RWPE2 (cell line): ENCODE data around the gene SHOC1.

Experiments used
- ATAC-seq: fragments of 200-7000 bp; cut with Tn5 transposase; 3 replicates; pipeline ENCODE4 v1.9.1; 2021; ENCODE audit warnings: low read depth
- DNase-seq: peaks from one replicate; pipeline ENCODE4 v3.0.0-alpha.2; 2020; ENCODE audit warnings: low spot score
- H3K27ac ChIP-seq: fragments of 450-650 bp; 2 replicates; pipeline ENCODE4 v1.5.1; 2017; ENCODE audit warnings: mild to moderate bottlenecking; ENCODE audit not compliant: poor library complexity, severe bottlenecking
- H3K27me3 ChIP-seq: fragments of 250-450 bp; sonication (Bioruptor Pico); 2 replicates; pipeline ENCODE4 v1.5.1; 2021; ENCODE audit warnings: mild to moderate bottlenecking, moderate library complexity; ENCODE audit not compliant: insufficient read depth, poor library complexity, severe bottlenecking
- H3K36me3 ChIP-seq: fragments of 250-450 bp; sonication (Bioruptor Pico); 2 replicates; pipeline ENCODE4 v1.5.1; 2020; ENCODE audit warnings: low read depth, mild to moderate bottlenecking, moderate library complexity
- H3K4me1 ChIP-seq: fragments of 250-450 bp; sonication (Bioruptor Pico); 2 replicates; pipeline ENCODE4 v1.5.1; 2021; ENCODE audit warnings: mild to moderate bottlenecking, moderate library complexity; ENCODE audit not compliant: insufficient read depth, poor library complexity, severe bottlenecking
- H3K4me3 ChIP-seq: fragments of 250-450 bp; sonication (Bioruptor Pico); 2 replicates; pipeline ENCODE4 v1.5.1; 2021; ENCODE audit warnings: mild to moderate bottlenecking, moderate library complexity; ENCODE audit not compliant: severe bottlenecking
- H3K9me3 ChIP-seq: fragments of 250-450 bp; sonication (Bioruptor Pico); 2 replicates; pipeline ENCODE4 v1.5.1; 2021; ENCODE audit warnings: mild to moderate bottlenecking, moderate library complexity; ENCODE audit not compliant: severe bottlenecking
- TF ChIP-seq, protein P1 (sequence below): fragments of 450-650 bp; IDR thresholded peaks from one replicate; pipeline ENCODE4 v1.5.1; 2017; ENCODE audit warnings: mild to moderate bottlenecking, moderate library complexity; ENCODE audit not compliant: poor library complexity, severe bottlenecking

The SHOC1 gene

DNA sequence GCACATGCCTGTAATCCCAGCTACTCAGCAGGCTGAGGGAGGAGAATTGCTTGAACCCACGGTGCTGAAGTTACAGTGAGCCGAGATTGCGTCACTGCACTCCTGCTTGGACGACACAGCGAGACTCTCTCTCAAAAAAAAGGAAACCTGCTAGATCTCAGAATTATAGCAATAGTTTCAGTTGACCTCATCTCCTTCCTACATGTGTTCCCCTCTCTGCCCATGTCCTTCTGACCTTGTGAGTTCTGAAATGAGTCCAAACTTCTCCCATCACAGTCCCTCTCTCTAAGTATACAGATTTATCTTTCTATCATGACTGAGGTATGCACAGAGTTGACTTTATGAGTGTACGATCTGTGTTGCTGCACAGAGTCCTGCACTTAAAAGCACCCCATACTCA, 44.6 kb upstream of the SHOC1 start:
- DNase-seq (no peak), ATAC-seq (no peak)
- Histone ChIP-seq H3K4me3 (no peak overlapping the region), H3K36me3 (no peaks in the 10 kb centered on the region), H3K27ac (peak overlapping the region; percentile 38), H3K27me3 (no peaks in the 10 kb centered on the region), H3K4me1 (peaks cover 26% of the 10 kb centered on the region), H3K9me3 (no peaks in the 10 kb centered on the region)
- TF ChIP-seq, protein P1, sequence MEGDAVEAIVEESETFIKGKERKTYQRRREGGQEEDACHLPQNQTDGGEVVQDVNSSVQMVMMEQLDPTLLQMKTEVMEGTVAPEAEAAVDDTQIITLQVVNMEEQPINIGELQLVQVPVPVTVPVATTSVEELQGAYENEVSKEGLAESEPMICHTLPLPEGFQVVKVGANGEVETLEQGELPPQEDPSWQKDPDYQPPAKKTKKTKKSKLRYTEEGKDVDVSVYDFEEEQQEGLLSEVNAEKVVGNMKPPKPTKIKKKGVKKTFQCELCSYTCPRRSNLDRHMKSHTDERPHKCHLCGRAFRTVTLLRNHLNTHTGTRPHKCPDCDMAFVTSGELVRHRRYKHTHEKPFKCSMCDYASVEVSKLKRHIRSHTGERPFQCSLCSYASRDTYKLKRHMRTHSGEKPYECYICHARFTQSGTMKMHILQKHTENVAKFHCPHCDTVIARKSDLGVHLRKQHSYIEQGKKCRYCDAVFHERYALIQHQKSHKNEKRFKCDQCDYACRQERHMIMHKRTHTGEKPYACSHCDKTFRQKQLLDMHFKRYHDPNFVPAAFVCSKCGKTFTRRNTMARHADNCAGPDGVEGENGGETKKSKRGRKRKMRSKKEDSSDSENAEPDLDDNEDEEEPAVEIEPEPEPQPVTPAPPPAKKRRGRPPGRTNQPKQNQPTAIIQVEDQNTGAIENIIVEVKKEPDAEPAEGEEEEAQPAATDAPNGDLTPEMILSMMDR: no peak

DNA sequence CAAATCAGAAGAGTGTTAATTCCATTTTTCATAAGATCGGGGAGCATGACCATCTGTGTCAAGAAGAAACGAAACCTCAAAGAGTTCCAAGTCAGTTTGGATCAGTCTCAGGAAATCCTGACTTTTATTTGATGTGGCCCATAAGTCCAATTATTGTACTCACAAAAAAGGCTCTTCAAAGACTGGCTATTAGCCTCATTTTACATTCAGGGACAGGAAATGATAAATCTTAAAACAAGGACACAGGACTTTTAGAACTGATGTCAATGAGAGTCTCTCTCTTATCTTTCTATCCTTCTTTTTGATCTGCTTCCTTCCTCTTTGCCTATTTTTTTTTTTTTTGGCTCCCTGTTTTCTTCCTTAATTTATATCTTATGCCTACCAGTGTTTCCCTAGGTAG, 43.7 kb upstream of the SHOC1 start:
- Histone ChIP-seq H3K27ac (peak overlapping the region; percentile 38), H3K27me3 (no peaks in the 10 kb centered on the region), H3K9me3 (no peaks in the 10 kb centered on the region), H3K4me3 (no peak overlapping the region), H3K4me1 (peaks cover 18% of the 10 kb centered on the region), H3K36me3 (no peaks in the 10 kb centered on the region)
- TF ChIP-seq, protein P1: no peak
- DNase-seq (no peak), ATAC-seq (no peak)

DNA sequence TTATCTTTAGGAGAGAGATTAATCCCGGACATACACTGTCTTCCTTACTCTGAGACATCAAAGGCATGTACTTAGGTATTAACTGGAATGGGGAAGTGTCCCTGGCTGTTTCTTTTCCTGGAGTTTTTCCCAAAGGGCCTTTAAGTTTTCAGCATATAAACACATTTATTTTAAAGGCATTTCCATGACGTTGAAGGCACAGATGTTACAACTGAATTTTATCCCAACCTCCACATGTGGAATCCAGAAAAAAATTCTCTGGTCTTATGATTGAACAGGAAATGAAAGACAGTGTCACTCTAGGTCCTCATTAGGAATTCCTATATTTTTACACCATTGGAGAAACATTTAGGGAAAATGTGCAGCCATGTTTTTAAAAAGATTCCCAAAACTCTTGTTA, 41.6 kb upstream of the SHOC1 start:
- H3K36me3 ChIP-seq: no peaks in the 10 kb centered on the region
- ATAC-seq (no peak), DNase-seq (no peak)
- no peaks in the 10 kb centered on the region for H3K9me3 ChIP-seq
- H3K27me3 ChIP-seq: no peaks in the 10 kb centered on the region
- H3K27ac ChIP-seq: no peak overlapping the region
- TF ChIP-seq, protein P1: no peak
- H3K4me1 ChIP-seq: peaks cover 28% of the 10 kb centered on the region
- H3K4me3 ChIP-seq: no peak overlapping the region

DNA sequence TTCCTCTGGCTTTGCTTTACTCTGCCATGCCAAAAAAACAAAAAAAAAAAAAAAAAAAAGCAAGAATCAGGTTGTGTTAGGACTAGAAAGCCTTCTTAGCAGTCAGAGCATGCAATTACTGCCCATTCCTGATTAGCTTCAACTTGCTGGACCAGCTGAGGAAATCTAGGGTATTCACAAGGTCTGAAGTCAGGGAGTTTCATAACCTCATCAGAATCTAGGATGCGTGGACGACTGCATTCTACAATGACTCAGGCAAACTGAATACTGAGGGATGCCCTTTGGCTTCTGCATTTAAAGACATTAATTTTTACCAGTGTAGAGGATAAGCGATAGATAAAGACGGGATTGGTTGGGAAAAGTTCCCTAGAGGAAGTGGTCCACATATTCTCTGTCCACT, 39.2 kb upstream of the SHOC1 start:
- DNase-seq (no peak), ATAC-seq (no peak)
- TF ChIP-seq, protein P1: no peak
- no peaks in the 10 kb centered on the region for H3K9me3 ChIP-seq
- H3K4me3 ChIP-seq: no peak overlapping the region
- H3K27ac ChIP-seq: no peak overlapping the region
- peaks cover 17% of the 10 kb centered on the region for H3K4me1 ChIP-seq
- no peaks in the 10 kb centered on the region for H3K36me3 ChIP-seq
- H3K27me3 ChIP-seq: no peaks in the 10 kb centered on the region

DNA sequence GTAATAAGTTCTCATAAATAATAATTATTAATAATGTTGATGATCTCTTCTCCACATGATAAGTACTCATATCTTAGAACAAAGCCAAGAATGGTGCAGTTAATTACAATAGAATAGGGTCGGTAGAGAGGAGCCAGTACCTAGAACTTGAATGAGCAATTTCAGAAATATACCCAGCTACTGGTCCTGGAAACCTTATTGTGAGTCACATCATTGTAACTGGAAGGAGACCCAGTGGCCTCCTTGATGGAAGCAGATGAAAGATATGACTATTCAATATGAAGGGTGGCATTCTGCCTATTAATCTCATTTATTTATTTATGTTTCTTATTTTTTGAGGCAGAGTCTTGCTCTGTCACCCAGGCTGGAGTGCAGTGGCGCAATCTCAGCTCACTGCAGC, 37.7 kb upstream of the SHOC1 start:
- Histone ChIP-seq H3K4me3 (no peak overlapping the region), H3K36me3 (no peaks in the 10 kb centered on the region), H3K4me1 (peaks cover 13% of the 10 kb centered on the region), H3K27ac (peak overlapping the region; percentile 25), H3K27me3 (no peaks in the 10 kb centered on the region), H3K9me3 (no peaks in the 10 kb centered on the region)
- TF ChIP-seq, protein P1: no peak
- DNase-seq: no peak
- ATAC-seq: no peak
